Vagina (tissue), 2 donors: Measurements from ENCODE around the gene S100A7A. TPM values are rescaled to one million over a fixed set of nuclear protein-coding genes. Genes with fewer than 3 reads are reported as not detected.

Source experiments
- DNase-seq, 2 donors: peaks; one replicate each; pipeline ENCODE4 v3.0.0-alpha.2; 2017; ENCODE audit errors: extremely low spot score in 2 of 2
- H3K27ac ChIP-seq: fragments of 200-600 bp; sonication (generic); one replicate; pipeline ENCODE4 v1.5.1; 2019
- H3K27me3 ChIP-seq: fragments of 200-600 bp; sonication (generic); one replicate; pipeline ENCODE4 v1.5.1; 2019
- H3K36me3 ChIP-seq, 2 donors: fragments of 200-600 bp; sonication (generic); one replicate each; pipeline ENCODE4 v1.5.1; 2017 to 2019
- H3K4me1 ChIP-seq: fragments of 200-600 bp; sonication (generic); one replicate; pipeline ENCODE4 v1.5.1; 2019
- H3K4me3 ChIP-seq, 2 donors: fragments of 200-600 bp; sonication (generic); 1 replicate in 1 of 2; 2 replicates in 1 of 2; pipeline ENCODE4 v1.5.1; 2016 to 2019
- H3K9me3 ChIP-seq: fragments of 200-600 bp; sonication (generic); one replicate; pipeline ENCODE4 v1.5.1; 2019
- POLR2A ChIP-seq, 2 donors: fragments of 450-650 bp; IDR thresholded peaks; one replicate each; pipeline ENCODE4 v1.6.1; 2017; ENCODE audit warnings: antibody characterized with exemption in 2 of 2, mild to moderate bottlenecking in 2 of 2, moderate library complexity in 2 of 2
- POLR2AphosphoS5 ChIP-seq, 2 donors: sonication (generic); formaldehyde crosslinking; IDR thresholded peaks; one replicate each; pipeline ENCODE4 v1.9.0; 2017; ENCODE audit warnings: antibody characterized with exemption in 2 of 2, mild to moderate bottlenecking in 2 of 2, low read depth in 1 of 2; ENCODE audit not compliant: insufficient read depth in 1 of 2
- intact Hi-C: fragments of 100-400 bp; cut with DNase I; formaldehyde crosslinking; loops from one replicate; pipeline ENCODE4 v1.15.1; 2023
- small RNA-seq: library from RNA; depleted of rRNA; stranded (forward); fragments of <200 nt; gene quantifications from one replicate; pipeline ENCODE3, GENCODE V24; 2016
- total RNA-seq: library from RNA; depleted of rRNA; stranded (reverse); fragments of >200 nt; gene quantifications from one replicate; pipeline ENCODE4 v1.2.3, GENCODE V29; 2016
- TF ChIP-seq, protein P1 (sequence below), 3 experiments: fragments of 450-650 bp in 2 of 3; fragments of 200-600 bp in 1 of 3; sonication (generic) in 1 of 3; IDR thresholded peaks; one replicate each; pipeline ENCODE4 v1.5.1; 2017 to 2019; ENCODE audit warnings: antibody characterized with exemption in 3 of 3, mild to moderate bottlenecking in 2 of 3, moderate library complexity in 2 of 3

Gene S100A7A
- total RNA-seq, 1 donor from 2014 or later: not detected

DNA sequence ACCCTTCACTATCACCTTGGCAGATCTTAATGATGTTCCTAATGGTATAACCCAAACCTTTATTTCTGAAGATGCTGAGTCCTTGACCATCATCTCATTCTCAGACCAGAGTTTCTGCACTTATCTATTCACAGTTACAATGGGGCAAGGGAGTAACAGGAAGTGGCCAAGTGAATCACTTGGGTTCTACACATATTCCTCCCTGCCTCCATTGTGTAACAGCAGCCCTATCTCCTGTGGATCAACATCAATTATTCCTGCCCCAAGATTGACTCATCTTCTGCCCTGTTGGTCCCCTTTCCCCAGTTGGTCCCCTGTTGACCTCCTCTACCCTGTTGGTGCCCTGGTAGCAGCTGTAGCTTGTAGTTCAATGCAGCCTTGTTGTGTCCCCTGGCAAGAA lies 54.4 kb downstream of the S100A7A start:
- DNase-seq: peak in 1 of 2 donors; percentile 37
- Histone ChIP-seq H3K27me3 (no peaks in the 10 kb centered on the region), H3K27ac (no peak overlapping the region), H3K4me1 (peaks cover 8% of the 10 kb centered on the region), H3K9me3 (no peaks in the 10 kb centered on the region), H3K4me3 (no peak overlapping the region), H3K36me3 (no peaks in the 10 kb centered on the region)
- intact Hi-C loops: no loop called here
- TF ChIP-seq, protein P1, sequence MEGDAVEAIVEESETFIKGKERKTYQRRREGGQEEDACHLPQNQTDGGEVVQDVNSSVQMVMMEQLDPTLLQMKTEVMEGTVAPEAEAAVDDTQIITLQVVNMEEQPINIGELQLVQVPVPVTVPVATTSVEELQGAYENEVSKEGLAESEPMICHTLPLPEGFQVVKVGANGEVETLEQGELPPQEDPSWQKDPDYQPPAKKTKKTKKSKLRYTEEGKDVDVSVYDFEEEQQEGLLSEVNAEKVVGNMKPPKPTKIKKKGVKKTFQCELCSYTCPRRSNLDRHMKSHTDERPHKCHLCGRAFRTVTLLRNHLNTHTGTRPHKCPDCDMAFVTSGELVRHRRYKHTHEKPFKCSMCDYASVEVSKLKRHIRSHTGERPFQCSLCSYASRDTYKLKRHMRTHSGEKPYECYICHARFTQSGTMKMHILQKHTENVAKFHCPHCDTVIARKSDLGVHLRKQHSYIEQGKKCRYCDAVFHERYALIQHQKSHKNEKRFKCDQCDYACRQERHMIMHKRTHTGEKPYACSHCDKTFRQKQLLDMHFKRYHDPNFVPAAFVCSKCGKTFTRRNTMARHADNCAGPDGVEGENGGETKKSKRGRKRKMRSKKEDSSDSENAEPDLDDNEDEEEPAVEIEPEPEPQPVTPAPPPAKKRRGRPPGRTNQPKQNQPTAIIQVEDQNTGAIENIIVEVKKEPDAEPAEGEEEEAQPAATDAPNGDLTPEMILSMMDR (IDR thresholded peaks at IDR 0.05): no peak
- TF ChIP-seq POLR2AphosphoS5 (IDR thresholded peaks at IDR 0.05; ENCODE audit: insufficient read depth in 1 of 2, low read depth in 1 of 2) (no peak), POLR2A (IDR thresholded peaks at IDR 0.05) (no peak)

Small RNA genes within 50 kb of the gene (small RNA-seq; reads per million reads assigned to genes)
- gene S100A15A: not detected

Other genes with a start within 250 kb of the S100A7A start
- gene LELP1, start 213.1 kb upstream of the S100A7A start, total RNA-seq: not detected
- not detected for gene PRR9, start 198.9 kb upstream of the S100A7A start, total RNA-seq
- gene LORICRIN, start 156.8 kb upstream of the S100A7A start, total RNA-seq: not detected
- 28.7 TPM for gene PGLYRP3, start 103.6 kb upstream of the S100A7A start, total RNA-seq
- gene PGLYRP4, start 67.7 kb upstream of the S100A7A start, total RNA-seq: 3.9 TPM
- 4,658 TPM for gene S100A9, start 58.7 kb upstream of the S100A7A start, total RNA-seq
- gene S100A12, start 40.9 kb upstream of the S100A7A start, total RNA-seq: 4.2 TPM
- 1,155 TPM for gene S100A8, start 25.4 kb upstream of the S100A7A start, total RNA-seq
- 36.6 TPM for gene S100A7, start 44.1 kb downstream of the S100A7A start, total RNA-seq
- 562 TPM for gene S100A6, start 119.5 kb downstream of the S100A7A start, total RNA-seq
- not detected for gene S100A5, start 124.4 kb downstream of the S100A7A start, total RNA-seq
- 375 TPM for gene S100A4, start 129.3 kb downstream of the S100A7A start, total RNA-seq
- 9.6 TPM for gene S100A3, start 132.7 kb downstream of the S100A7A start, total RNA-seq
- gene S100A2, start 149.3 kb downstream of the S100A7A start, total RNA-seq: 470 TPM
- 259 TPM for gene S100A16, start 196.6 kb downstream of the S100A7A start, total RNA-seq
- gene S100A14, start 199.8 kb downstream of the S100A7A start, total RNA-seq: 323 TPM
- gene S100A13, start 211.0 kb downstream of the S100A7A start, total RNA-seq: 116 TPM
- gene S100A1, start 211.9 kb downstream of the S100A7A start, total RNA-seq: not detected
- gene CHTOP, start 217.5 kb downstream of the S100A7A start, total RNA-seq: 67.3 TPM
- gene SNAPIN, start 242.2 kb downstream of the S100A7A start, total RNA-seq: 43.2 TPM